H1 (cell line): Measurements from ENCODE around the gene IGLON5. TPM values are rescaled to one million over a fixed set of nuclear protein-coding genes. Genes with fewer than 3 reads are reported as not detected.

Source experiments
- CTCF ChIA-PET: fragments of 300-600 bp; sonication (Branson Sonifier 250); formaldehyde crosslinking; loops from one replicate; lab custom pipeline; 2021; ENCODE audit not compliant: partially characterized antibody; lab: Charles Lee
- POLR2A ChIA-PET: fragments of 300-600 bp; sonication (Branson Sonifier 250); formaldehyde crosslinking; loops from one replicate; lab custom pipeline; 2021; ENCODE audit warnings: inconsistent platforms; ENCODE audit not compliant: partially characterized antibody; lab: Charles Lee
- DNase-seq, 2 experiments: peaks; one replicate each; pipeline versions ENCODE4 v3.0.0 to v3.0.0-alpha.2; 2010 to 2022; ENCODE audit warnings: low spot score in 2 of 2, low read depth in 1 of 2, mixed read lengths in 1 of 2
- FAIRE-seq: peaks from 2 replicates; lab custom pipeline; 2011; peaks lifted over from hg19 to GRCh38; lab: Jason Lieb, UNC
- H2AFZ ChIP-seq: 2 replicates; pipeline ENCODE4 v1.8.1; 2012; ENCODE audit warnings: low read length, inconsistent platforms
- H2AK5ac ChIP-seq: 2 replicates; pipeline ENCODE4 v1.6.1; 2013; ENCODE audit warnings: low read depth, low read length
- H2BK120ac ChIP-seq: replicated peaks from 2 replicates; pipeline ENCODE3; 2013; ENCODE audit warnings: low read depth, low read length, inconsistent platforms
- H2BK12ac ChIP-seq: 2 replicates; pipeline ENCODE4 v1.6.1; 2013; ENCODE audit warnings: low read depth, low read length
- H2BK15ac ChIP-seq: 2 replicates; pipeline ENCODE4 v1.6.1; 2013; ENCODE audit warnings: low read length
- H2BK20ac ChIP-seq: 2 replicates; pipeline ENCODE4 v1.6.1; 2013; ENCODE audit warnings: low read length
- H2BK5ac ChIP-seq: 2 replicates; pipeline ENCODE4 v1.6.1; 2013; ENCODE audit warnings: low read depth, low read length
- H3K14ac ChIP-seq: 2 replicates; pipeline ENCODE4 v1.6.1; 2013; ENCODE audit warnings: inconsistent platforms; ENCODE audit not compliant: insufficient read length
- H3K18ac ChIP-seq: 2 replicates; pipeline ENCODE4 v1.6.1; 2013; ENCODE audit warnings: low read length; ENCODE audit errors: extremely low read depth
- H3K23ac ChIP-seq: 2 replicates; pipeline ENCODE4 v1.6.1; 2013; ENCODE audit warnings: inconsistent platforms; ENCODE audit not compliant: insufficient read length
- H3K23me2 ChIP-seq: 2 replicates; pipeline ENCODE4 v1.6.1; 2013; ENCODE audit warnings: low read depth, low read length
- H3K27ac ChIP-seq: 2 replicates; pipeline ENCODE4 v1.6.1; 2011; ENCODE audit warnings: low read depth, low read length, inconsistent platforms
- H3K27me3 ChIP-seq, 4 experiments: replicated peaks in 1 of 4; 1 replicate in 1 of 4; 2 replicates in 3 of 4; pipeline versions ENCODE4 v1.6.1 to v1.8.1; 2011 to 2013; ENCODE audit warnings: low read length in 3 of 4, mild to moderate bottlenecking in 3 of 4, inconsistent platforms in 2 of 4, mixed read lengths in 2 of 4, moderate library complexity in 1 of 4; ENCODE audit not compliant: control insufficient read depth in 3 of 4, insufficient read depth in 3 of 4; ENCODE audit errors: extremely low read depth in 1 of 4
- H3K36me3 ChIP-seq, 4 experiments: 2 replicates each; pipeline versions ENCODE4 v1.6.1 to v1.8.1; 2011 to 2013; ENCODE audit warnings: mild to moderate bottlenecking in 4 of 4, low read length in 3 of 4, moderate library complexity in 2 of 4, control low read depth in 1 of 4, inconsistent platforms in 1 of 4; ENCODE audit not compliant: insufficient read depth in 4 of 4, control insufficient read depth in 2 of 4
- H3K4ac ChIP-seq: replicated peaks from 2 replicates; pipeline ENCODE3; 2013; ENCODE audit warnings: low read length, low read depth, mixed read lengths, inconsistent platforms; ENCODE audit not compliant: insufficient read length
- H3K4me1 ChIP-seq, 4 experiments: replicated peaks in 1 of 4; 1 replicate in 1 of 4; 2 replicates in 3 of 4; pipeline versions ENCODE4 v1.6.1 to v1.8.1; 2011 to 2013; ENCODE audit warnings: low read length in 3 of 4, inconsistent platforms in 2 of 4, mixed read lengths in 1 of 4; ENCODE audit not compliant: insufficient read depth in 4 of 4, control insufficient read depth in 3 of 4
- H3K4me2 ChIP-seq, 2 experiments: 2 replicates each; pipeline versions ENCODE4 v1.6.1 to v1.8.1; 2011 to 2013; ENCODE audit warnings: low read depth in 2 of 2, low read length in 2 of 2, control low read depth in 1 of 2, inconsistent platforms in 1 of 2, mild to moderate bottlenecking in 1 of 2; ENCODE audit not compliant: insufficient read depth in 1 of 2
- H3K4me3 ChIP-seq, 4 experiments: fragments of 200-600, 300-600 bp in 1 of 4; sonication (generic), shearing (Covaris generic), sonication (Bioruptor Twin) in 1 of 4; 2 replicates each; pipeline versions ENCODE4 v1.5.1 to v1.8.1; 2011 to 2016; ENCODE audit warnings: low read length in 4 of 4, low read depth in 3 of 4, control low read depth in 2 of 4, inconsistent platforms in 2 of 4, mild to moderate bottlenecking in 2 of 4, mixed read lengths in 1 of 4, moderate library complexity in 1 of 4; ENCODE audit not compliant: insufficient read depth in 2 of 4; ENCODE audit errors: extremely low read depth in 1 of 4
- H3K56ac ChIP-seq: replicated peaks from 2 replicates; pipeline ENCODE3; 2013; ENCODE audit warnings: low read depth, mild to moderate bottlenecking, mixed read lengths, low read length, inconsistent platforms; ENCODE audit not compliant: insufficient read length
- H3K79me1 ChIP-seq: 2 replicates; pipeline ENCODE4 v1.6.1; 2013; ENCODE audit warnings: low read depth, low read length, control low read depth
- H3K79me2 ChIP-seq, 2 experiments: 2 replicates each; pipeline versions ENCODE4 v1.6.1 to v1.8.1; 2012 to 2013; ENCODE audit warnings: low read length in 2 of 2, mild to moderate bottlenecking in 2 of 2, inconsistent platforms in 1 of 2; ENCODE audit not compliant: insufficient read depth in 2 of 2, control insufficient read depth in 1 of 2
- H3K9ac ChIP-seq, 4 experiments: replicated peaks in 1 of 4; 1 replicate in 1 of 4; 2 replicates in 3 of 4; pipeline versions ENCODE4 v1.6.1 to v1.8.1; 2011 to 2013; ENCODE audit warnings: low read depth in 3 of 4, low read length in 3 of 4, control low read depth in 2 of 4, mild to moderate bottlenecking in 2 of 4, moderate library complexity in 2 of 4, inconsistent platforms in 1 of 4; ENCODE audit errors: extremely low read depth in 1 of 4
- H3K9me3 ChIP-seq, 2 experiments: 2 replicates each; pipeline versions ENCODE4 v1.6.1 to v1.8.1; 2012 to 2013; ENCODE audit warnings: mild to moderate bottlenecking in 2 of 2, moderate library complexity in 2 of 2, control low read depth in 1 of 2, inconsistent platforms in 1 of 2, low read depth in 1 of 2, low read length in 1 of 2, mixed read lengths in 1 of 2; ENCODE audit not compliant: insufficient read depth in 2 of 2
- H4K20me1 ChIP-seq, 2 experiments: replicated peaks in 1 of 2; 2 replicates each; pipeline versions ENCODE3 to v1.8.1; 2011 to 2013; ENCODE audit warnings: inconsistent platforms in 2 of 2, low read length in 2 of 2, mild to moderate bottlenecking in 1 of 2; ENCODE audit not compliant: insufficient read depth in 2 of 2, control insufficient read depth in 1 of 2
- H4K5ac ChIP-seq: 2 replicates; pipeline ENCODE4 v1.6.1; 2013; ENCODE audit warnings: low read length, low read depth, mixed read lengths, inconsistent platforms; ENCODE audit not compliant: insufficient read length
- H4K8ac ChIP-seq: 2 replicates; pipeline ENCODE4 v1.8.0; 2013; ENCODE audit warnings: mild to moderate bottlenecking, moderate library complexity, low read length, inconsistent platforms; ENCODE audit not compliant: insufficient read depth; ENCODE audit errors: extremely low read depth
- H4K91ac ChIP-seq: replicated peaks from 2 replicates; pipeline ENCODE3; 2013; ENCODE audit warnings: low read length, mixed read lengths, inconsistent platforms; ENCODE audit not compliant: insufficient read length
- RAD21 ChIP-seq, 2 experiments: IDR thresholded peaks in 1 of 2; conservative IDR thresholded peaks in 1 of 2; 2 replicates each; pipeline ENCODE4 v1.6.1; 2011; ENCODE audit warnings: low read depth in 2 of 2, low read length in 2 of 2, improper control_type of control experiment in 1 of 2, inconsistent platforms in 1 of 2, mild to moderate bottlenecking in 1 of 2, moderate library complexity in 1 of 2
- TCF12 ChIP-seq: IDR thresholded peaks from 2 replicates; pipeline ENCODE4 v1.6.1; 2011; ENCODE audit warnings: low read depth, mild to moderate bottlenecking, low read length
- WGBS, 2 experiments: shearing (Covaris generic) in 1 of 2; methylation state at CpG; one replicate each; pipeline versions ENCODE4 v1.1.6 to v1.1.7; 2013 to 2015; ENCODE audit warnings: low lambda C conversion rate in 2 of 2, mixed read lengths in 2 of 2, inconsistent platforms in 1 of 2, low coverage in 1 of 2, missing lambda C conversion rate in 1 of 2; ENCODE audit not compliant: insufficient replicate concordance in 2 of 2, insufficient coverage in 1 of 2, insufficient read length in 1 of 2; ENCODE audit errors: extremely low coverage in 1 of 2, missing lambda C conversion rate in 1 of 2; 5-methylcytosine and 5-hydroxymethylcytosine counted together
- polyA plus RNA-seq, 7 experiments: library from polyadenylated mRNA; depleted of rRNA in 3 of 7; stranded (reverse) in 5 of 7; unstranded in 2 of 7; fragments of >200 nt in 5 of 7; fragments of 200-250 nt in 2 of 7; gene quantifications; 1 replicate in 5 of 7; 2 replicates in 1 of 7; 4 replicates in 1 of 7; pipeline versions ENCODE4 v1.2.1 to v1.2.3, GENCODE V29; 2011 to 2013; ENCODE audit warnings: missing spikeins in 2 of 7, mixed read lengths in 2 of 7
- total RNA-seq: library from RNA; stranded (reverse); fragmentation: NEBNext Ultra II Directional; extraction: Animal tissue kit (Norgen Biotek cat#: 25700); gene quantifications from 2 replicates; pipeline ENCODE4 v1.2.1, GENCODE V29; 2021

The IGLON5 gene
- total and polyA plus RNA-seq, 2 of the 8 experiments (the other 6 are each of a cell fraction or from before 2014, with no cell fraction given) = 31.8 to 34.6 TPM

GRCh38 chr19:51337861-51338562 lies 26.6 kb downstream of the IGLON5 start:
- FAIRE-seq (no peak), DNase-seq (no peak)
- Histone ChIP-seq H2BK5ac (no peak overlapping the region), H3K27ac (no peak overlapping the region), H3K23ac (no peak overlapping the region), H3K4me1 (peaks cover 0 to 20% (median 15%) of the 10 kb centered on the region in 4 experiments; a peak in 6 of 7 replicates), H3K9me3 (no peaks in the 10 kb centered on the region; a peak in 1 of 4 replicates), H4K5ac (no peak overlapping the region), H2AFZ (no peak overlapping the region), H3K9ac (peak overlapping the region in 1 of 4 experiments; percentile 34; a peak in 2 of 7 replicates), H3K79me1 (no peaks in the 10 kb centered on the region), H3K18ac (peak overlapping the region; percentile 78; the same call in 1 of the 2 replicates), H2BK20ac (no peak overlapping the region), H3K79me2 (no peaks in the 10 kb centered on the region), H3K4me2 (peak overlapping the region; percentile 65 to 83; a peak in 3 of 4 replicates), H4K20me1 (no peaks in the 10 kb centered on the region), H2BK15ac (0 out of 2 replicates have a peak overlapping the region, but pooled peaks have one; percentile 61), H2AK5ac (no peak overlapping the region; the same call in 1 of the 2 replicates), H2BK12ac (no peak overlapping the region), H3K14ac (no peak overlapping the region), H4K8ac (peak overlapping the region; percentile 12; the same call in 1 of the 2 replicates), H4K91ac (no peak overlapping the region), H3K4me3 (peak overlapping the region in 3 of 4 experiments; percentile 56 to 72 (median 70); a peak in 4 of 8 replicates), H2BK120ac (no peak overlapping the region), H3K56ac (no peak overlapping the region), H3K4ac (no peak overlapping the region), H3K23me2 (peaks cover 13% of the 10 kb centered on the region), H3K36me3 (peaks cover 0 to 4% (median 0%) of the 10 kb centered on the region in 4 experiments; a peak in 1 of 8 replicates), H3K27me3 (peaks cover 0 to 18% (median 11%) of the 10 kb centered on the region in 4 experiments; a peak in 5 of 7 replicates)
- ChIA-PET CTCF (interaction anchor here (0.7 to 4.9 kb wide), 17 partner anchors 9 to 100 kb away, joined by 3 to 42 read pairs (median 3); partner anchors contain the start of gene LIM2), POLR2A (interaction anchor here (0.6 to 3.9 kb wide), 4 partner anchors 10 to 53 kb away, joined by 3 to 19 read pairs (median 4); partner anchors contain the start of gene CLDND2)
- 86% methylated on average over 17 of the region's 19 CpGs; no CpG with 5 or more reads in 1 of the 2 experiments for whole genome bisulfite sequencing, 2 experiments
- TF ChIP-seq TCF12 (no peak), RAD21 (IDR thresholded peaks at IDR 0.05 in 1 of 2, conservative IDR thresholded peaks at IDR 0.05 in 1 of 2; ENCODE audit: low read depth in 2 of 2, low read length in 2 of 2) (peak in 1 of 2 experiments; percentile 8; a peak in 1 of 4 replicates)
